Heart left ventricle (tissue), 16 donors: Measurements from ENCODE around the gene ANKDD1B. TPM values are rescaled to one million over a fixed set of nuclear protein-coding genes. Genes with fewer than 3 reads are reported as not detected.

Experiments used
- ATAC-seq, 4 donors: fragments of 200-7000 bp; cut with Tn5 transposase; one replicate each; pipeline ENCODE4 v1.9.1; 2020 to 2022; ENCODE audit warnings: moderate library complexity in 4 of 4, mild to moderate bottlenecking in 3 of 4, moderate number of reproducible peaks in 1 of 4
- DNase-seq, 5 donors: peaks; one replicate each; pipeline ENCODE4 v3.0.0-alpha.2; 2020
- H3K27ac ChIP-seq, 12 donors: fragments of 200-600 bp; sonication (generic) in 4 of 12; one replicate each; pipeline versions ENCODE4 v1.5.0 to v1.8.0; 2016 to 2022; ENCODE audit warnings: mild to moderate bottlenecking in 2 of 12
- H3K27me3 ChIP-seq, 9 donors: fragments of 200-600 bp; sonication (generic) in 2 of 9; one replicate each; pipeline versions ENCODE4 v1.5.1 to v1.8.0; 2016 to 2022; ENCODE audit warnings: mild to moderate bottlenecking in 3 of 9
- H3K36me3 ChIP-seq, 9 donors: fragments of 200-600 bp; sonication (generic) in 2 of 9; one replicate each; pipeline versions ENCODE4 v1.5.0 to v1.8.0; 2018 to 2022; ENCODE audit warnings: mild to moderate bottlenecking in 2 of 9
- H3K4me1 ChIP-seq, 12 donors: fragments of 200-600 bp; sonication (generic) in 4 of 12; one replicate each; pipeline versions ENCODE4 v1.5.0 to v1.8.0; 2016 to 2022; ENCODE audit warnings: mild to moderate bottlenecking in 3 of 12
- H3K4me3 ChIP-seq, 12 donors: fragments of 200-600 bp; sonication (generic) in 4 of 12; one replicate each; pipeline versions ENCODE4 v1.5.0 to v1.8.0; 2017 to 2022; ENCODE audit warnings: mild to moderate bottlenecking in 9 of 12, moderate library complexity in 4 of 12
- H3K9me3 ChIP-seq, 12 donors: fragments of 200-600 bp; sonication (generic) in 4 of 12; one replicate each; pipeline versions ENCODE4 v1.5.0 to v1.8.0; 2016 to 2022; ENCODE audit warnings: mild to moderate bottlenecking in 1 of 12
- POLR2A ChIP-seq, 2 donors: fragments of 450-650 bp; IDR thresholded peaks; one replicate each; pipeline ENCODE4 v1.6.1; 2017; ENCODE audit warnings: antibody characterized with exemption in 2 of 2, mild to moderate bottlenecking in 2 of 2, moderate library complexity in 2 of 2
- WGBS, 4 donors: extraction: QIAGEN DNeasy Blood & Tissue Kit in 2 of 4; methylation state at CpG; one replicate each; pipeline versions ENCODE4 v1.1.5 to v1.1.7; 2013 to 2018; 5-methylcytosine and 5-hydroxymethylcytosine counted together
- intact Hi-C, 10 donors: fragments of 100-400 bp; cut with DNase I; formaldehyde crosslinking; loops; one replicate each; pipeline versions ENCODE4 v1.11.1 to v1.14.2; 2022
- polyA plus RNA-seq, 2 donors: library from polyadenylated mRNA; stranded (reverse); fragments of 200-250 nt; gene quantifications; one replicate each; pipeline ENCODE4 v1.2.3, GENCODE V29; 2013
- total RNA-seq, 9 donors: library from RNA; depleted of rRNA in 2 of 9; stranded (reverse); fragments of >200 nt in 2 of 9; fragmentation: NEBNext Ultra II Directional in 3 of 9; extraction: Animal tissue kit (Norgen Biotek cat#: 25700) in 3 of 9; gene quantifications; one replicate each; pipeline versions ENCODE4 v1.1.0 to v1.2.4, GENCODE V29; 2016 to 2023
- TF ChIP-seq, protein P1 (sequence below), 12 donors: fragments of 200-600 bp; sonication (generic) in 4 of 12; IDR thresholded peaks; one replicate each; pipeline versions ENCODE4 v1.5.0 to v1.8.0; 2018 to 2022; ENCODE audit warnings: antibody characterized with exemption in 12 of 12, mild to moderate bottlenecking in 5 of 12
- donor health status: ischemic (EF 13 %, LVEDD 7.1; RV severe dilation, severe dysfunction).
- donor health status: healthy with polysubstance abuse.
- donor health status: DM: no; HTN: yes; CAD: no.
- donor health status: DM: no; HTN: no; CAD: no.
- donor health status: ischemic (EF 25% LVEDD 6.9; RV normal size, moderate dysfunction).
- donor health status: ischemic (EF 25% LVEDD 5.7; RV mildly dilated, moderate dysfunction).
- donor health status: healthy.
- donor health status: DM: yes; HTN: yes; CAD: no.
- donor health status: ischemic (EF 35%, LVEDD 5.7; RV mildly dilated, moderate dysfunction).
- donor health status: nonischemic (EF 11% LVEDD 7.7; RV severe dilation, severe dysfunction).
- donor health status: DM: yes; HTN: yes; CAD: no.
- donor health status: PGD.
- donor health status: ischemic (EF 29% LVEDD 5.4; RV normal size, mild dysfunction).
- donor health status: nonischemic (EF 23%, LVEDD 6.1; RV moderate dilation, normal function).

The ANKDD1B gene
- total and polyA plus RNA-seq, 11 donors, result 0.10 to 0.61 (median 0.32) TPM; not detected in 7

DNA sequence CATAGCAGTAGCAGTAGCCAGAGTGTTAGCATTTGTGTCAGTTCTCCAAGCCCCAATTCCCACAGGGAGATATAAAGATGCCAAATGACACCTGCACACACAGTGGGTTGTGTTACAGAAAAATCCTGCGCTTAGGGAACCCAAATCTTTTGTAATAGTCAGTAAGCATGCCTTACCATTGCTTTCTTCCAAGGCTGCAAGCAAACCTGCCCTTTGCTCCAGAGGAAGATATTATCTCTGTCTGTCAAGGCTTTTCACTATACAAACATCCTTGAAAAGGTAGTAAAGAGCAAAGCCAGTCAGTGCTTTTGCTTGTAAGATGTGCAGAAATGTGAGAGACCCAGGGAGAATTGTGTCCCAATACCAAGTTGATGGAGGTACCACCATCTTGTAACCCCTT lies 2.9 kb downstream of the ANKDD1B start:
- H3K9me3 ChIP-seq, result no peaks in the 10 kb centered on the region
- H3K4me1 ChIP-seq, result peaks cover 0 to 19% (median 13%) of the 10 kb centered on the region in 12 donors
- no peaks in the 10 kb centered on the region for H3K36me3 ChIP-seq
- intact Hi-C loops, result no loop called here
- H3K27me3 ChIP-seq, result peaks cover 0 to 9% (median 0%) of the 10 kb centered on the region in 9 donors
- WGBS, 4 donors, result 93 to 95% (median 94%) methylated on average over 1 of the region's 1 CpG
- ATAC-seq (no peak), DNase-seq (no peak)
- TF ChIP-seq POLR2A (IDR thresholded peaks at IDR 0.05), result no peak
- TF ChIP-seq, protein P1, sequence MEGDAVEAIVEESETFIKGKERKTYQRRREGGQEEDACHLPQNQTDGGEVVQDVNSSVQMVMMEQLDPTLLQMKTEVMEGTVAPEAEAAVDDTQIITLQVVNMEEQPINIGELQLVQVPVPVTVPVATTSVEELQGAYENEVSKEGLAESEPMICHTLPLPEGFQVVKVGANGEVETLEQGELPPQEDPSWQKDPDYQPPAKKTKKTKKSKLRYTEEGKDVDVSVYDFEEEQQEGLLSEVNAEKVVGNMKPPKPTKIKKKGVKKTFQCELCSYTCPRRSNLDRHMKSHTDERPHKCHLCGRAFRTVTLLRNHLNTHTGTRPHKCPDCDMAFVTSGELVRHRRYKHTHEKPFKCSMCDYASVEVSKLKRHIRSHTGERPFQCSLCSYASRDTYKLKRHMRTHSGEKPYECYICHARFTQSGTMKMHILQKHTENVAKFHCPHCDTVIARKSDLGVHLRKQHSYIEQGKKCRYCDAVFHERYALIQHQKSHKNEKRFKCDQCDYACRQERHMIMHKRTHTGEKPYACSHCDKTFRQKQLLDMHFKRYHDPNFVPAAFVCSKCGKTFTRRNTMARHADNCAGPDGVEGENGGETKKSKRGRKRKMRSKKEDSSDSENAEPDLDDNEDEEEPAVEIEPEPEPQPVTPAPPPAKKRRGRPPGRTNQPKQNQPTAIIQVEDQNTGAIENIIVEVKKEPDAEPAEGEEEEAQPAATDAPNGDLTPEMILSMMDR (IDR thresholded peaks at IDR 0.05), result no peak
- H3K4me3 ChIP-seq, result no peak overlapping the region
- H3K27ac ChIP-seq, result no peak overlapping the region

DNA sequence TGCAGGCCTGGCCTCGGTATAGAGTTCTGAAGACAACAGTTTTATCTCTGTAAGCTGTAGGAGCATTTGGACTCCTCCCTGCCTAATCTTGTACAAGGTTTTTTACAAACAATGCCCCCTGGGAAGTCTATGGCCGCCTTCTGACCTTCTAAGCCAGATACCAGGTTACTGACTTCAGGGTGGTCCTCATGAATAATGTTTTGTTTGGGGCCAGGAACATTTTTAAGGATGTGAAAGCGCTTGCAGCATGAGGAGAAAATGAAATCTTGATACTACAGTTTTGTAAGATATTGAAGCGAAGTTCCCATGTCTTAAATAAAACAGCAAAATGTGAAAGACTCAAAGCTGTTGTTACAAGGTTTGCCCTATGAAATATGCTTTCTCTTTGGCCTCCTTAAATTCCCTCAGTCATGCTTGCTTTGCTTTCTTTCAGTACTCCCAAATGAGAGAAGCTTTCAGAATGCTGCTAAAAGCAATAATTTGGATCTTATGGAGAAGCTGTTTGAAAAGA lies 5.2 kb downstream of the ANKDD1B start:
- H3K27ac ChIP-seq, result no peak overlapping the region
- ATAC-seq (no peak), DNase-seq (no peak)
- H3K27me3 ChIP-seq, result peaks cover 0 to 5% (median 0%) of the 10 kb centered on the region in 9 donors
- WGBS, 4 donors, result 68 to 75% (median 74%) methylated on average over 4 of the region's 4 CpGs
- no peak overlapping the region for H3K4me3 ChIP-seq
- H3K4me1 ChIP-seq, result peaks cover 0 to 9% (median 6%) of the 10 kb centered on the region in 12 donors
- intact Hi-C loops, result no loop called here
- no peaks in the 10 kb centered on the region for H3K9me3 ChIP-seq
- no peak for TF ChIP-seq POLR2A (IDR thresholded peaks at IDR 0.05)
- TF ChIP-seq, protein P1 (IDR thresholded peaks at IDR 0.05), result no peak
- H3K36me3 ChIP-seq, result no peaks in the 10 kb centered on the region

DNA sequence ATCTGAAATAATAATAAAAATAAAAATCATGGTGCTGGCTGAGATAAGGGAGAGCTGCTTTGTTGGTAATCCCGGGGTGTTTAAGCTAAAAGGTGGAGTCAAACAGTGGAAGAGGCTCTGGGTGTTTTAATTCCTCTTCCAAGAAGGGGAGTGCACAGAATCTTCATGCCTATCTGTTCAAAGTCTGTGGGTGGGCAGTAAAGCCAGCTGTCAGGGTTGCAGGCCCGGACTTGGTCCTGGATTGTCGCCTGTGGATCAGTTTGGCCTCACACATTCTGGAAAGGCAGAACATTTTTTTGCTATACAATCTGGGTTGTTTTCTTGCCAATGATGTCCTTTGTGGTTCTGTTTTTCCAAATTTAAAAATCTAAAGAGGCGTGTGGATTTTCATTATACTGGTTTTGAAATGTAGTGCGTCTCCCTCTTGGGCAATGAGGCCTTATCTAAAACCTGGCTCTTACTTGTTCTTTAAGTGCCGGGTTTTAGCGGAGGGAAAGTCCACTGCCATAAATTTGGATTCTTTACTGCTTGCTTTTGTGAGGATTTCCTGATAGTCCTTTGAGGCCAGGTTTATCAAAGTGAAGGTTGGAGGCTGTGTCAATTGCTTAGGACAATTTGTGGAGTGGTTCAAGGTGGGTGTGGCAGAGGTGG lies 5.8 kb downstream of the ANKDD1B start:
- intact Hi-C loops, result no loop called here
- ATAC-seq, result no peak
- no peak for TF ChIP-seq POLR2A (IDR thresholded peaks at IDR 0.05)
- TF ChIP-seq, protein P1 (IDR thresholded peaks at IDR 0.05), result no peak

DNA sequence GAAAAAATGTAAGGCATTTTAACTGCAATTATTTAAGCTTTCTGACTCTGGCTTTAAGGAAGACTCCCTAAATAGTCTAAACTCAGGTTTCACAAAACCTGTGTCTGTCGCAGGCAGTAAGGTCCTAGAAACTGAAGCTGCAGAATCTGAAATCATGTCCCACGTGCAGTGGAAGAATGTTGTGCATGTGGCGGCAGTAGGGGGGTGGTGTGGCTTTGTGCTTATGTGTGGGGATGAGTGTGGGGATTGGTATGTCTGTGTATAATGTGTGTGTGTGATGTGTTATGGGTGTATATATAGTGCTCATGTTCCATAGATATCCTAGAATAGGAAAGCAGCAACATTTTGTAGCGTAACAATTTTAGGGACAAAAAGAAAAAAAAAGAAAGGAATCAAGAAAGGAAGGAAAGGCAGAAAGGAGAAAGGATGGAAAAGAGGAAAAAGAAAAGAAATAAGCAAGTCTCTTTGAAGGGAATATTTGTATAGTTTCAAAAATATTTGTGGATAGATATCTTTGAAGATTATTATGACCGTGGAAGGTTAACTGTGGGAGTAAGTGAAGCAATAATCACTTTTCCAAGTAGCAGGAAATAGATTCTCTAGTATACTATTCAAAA lies 6.6 kb downstream of the ANKDD1B start:
- Histone ChIP-seq H3K27me3 (no peaks in the 10 kb centered on the region), H3K4me1 (peaks cover 0 to 9% (median 0%) of the 10 kb centered on the region in 12 donors), H3K36me3 (no peaks in the 10 kb centered on the region), H3K9me3 (no peaks in the 10 kb centered on the region), H3K27ac (no peak overlapping the region), H3K4me3 (no peak overlapping the region)
- intact Hi-C loops, result no loop called here
- TF ChIP-seq, protein P1 (IDR thresholded peaks at IDR 0.05), result no peak
- TF ChIP-seq POLR2A (IDR thresholded peaks at IDR 0.05), result no peak
- DNase-seq (no peak), ATAC-seq (no peak)
- WGBS, 4 donors, result 78 to 93% (median 91%) methylated on average over 5 of the region's 5 CpGs

More for the DNA sequence above, 5.8 kb downstream of the ANKDD1B start:
- DNase-seq, result no peak
- no peaks in the 10 kb centered on the region for H3K9me3 ChIP-seq
- no peak overlapping the region for H3K4me3 ChIP-seq
- no peaks in the 10 kb centered on the region for H3K36me3 ChIP-seq
- WGBS, 4 donors, result 78 to 86% (median 81%) methylated on average over 7 of the region's 7 CpGs
- no peaks in the 10 kb centered on the region for H3K27me3 ChIP-seq
- H3K27ac ChIP-seq, result no peak overlapping the region
- H3K4me1 ChIP-seq, result peaks cover 0 to 7% (median 0%) of the 10 kb centered on the region in 12 donors
